HCT116 (cell line): ENCODE results near the gene TPH2. TPM values are rescaled to one million over a fixed set of nuclear protein-coding genes. Genes with fewer than 3 reads are reported as not detected.

Experiments used
- ATAC-seq: fragments of 200-7000 bp; cut with Tn5 transposase; 2 replicates; pipeline ENCODE4 v1.9.1; 2020; ENCODE audit warnings: mild to moderate bottlenecking, moderate library complexity
- BruUV-seq: library from RNA; stranded (reverse); fragments of 400-500 nt; replicated peaks from 2 replicates; lab custom pipeline; 2021; lab: Mats Ljungman, UMichigan
- CTCF ChIA-PET: fragments of 300-600 bp; sonication (Branson Sonifier 250); formaldehyde crosslinking; loops from one replicate; lab custom pipeline; 2021; ENCODE audit warnings: antibody characterized with exemption; lab: Charles Lee
- POLR2A ChIA-PET: fragments of 300-600, 350-600 bp; sonication (Branson Sonifier 250); formaldehyde crosslinking; loops from one replicate; lab custom pipeline; 2021; ENCODE audit warnings: antibody characterized with exemption; lab: Charles Lee
- RAD21 ChIA-PET, 2 experiments: fragments of 300-600 bp; sonication (Branson Sonifier 250); formaldehyde crosslinking; loops; one replicate each; lab custom pipeline; 2023; ENCODE audit warnings: low total read pairs in 2 of 2; ENCODE audit not compliant: uncharacterized antibody in 2 of 2, unreplicated experiment in 2 of 2, low non-redundant PET in 1 of 2; lab: Charles Lee
- DNase-seq: peaks from one replicate; pipeline ENCODE4 v3.0.0-alpha.2; 2010; ENCODE audit warnings: low read depth, low spot score
- H2AFZ ChIP-seq: fragments of 200-600 bp; shearing (Covaris generic), sonication (generic); 2 replicates; pipeline ENCODE4 v1.6.1; 2017; ENCODE audit warnings: low read depth, mixed run types, mixed read lengths, antibody characterized with exemption, low read length; ENCODE audit not compliant: poor library complexity, severe bottlenecking
- H3K27ac ChIP-seq: 2 replicates; pipeline ENCODE4 v1.5.1; 2012; ENCODE audit warnings: low read depth, low read length
- H3K27me3 ChIP-seq: fragments of 200-600 bp; sonication (generic); 2 replicates; pipeline ENCODE4 v1.6.1; 2016; ENCODE audit warnings: mixed run types, low read length, mixed read lengths; ENCODE audit not compliant: insufficient read depth
- H3K36me3 ChIP-seq, 2 experiments: fragments of 200-500 bp in 1 of 2; fragments of 200-600 bp in 1 of 2; sonication (Bioruptor generic) in 1 of 2; sonication (generic) in 1 of 2; 2 replicates each; pipeline versions ENCODE4 v1.5.1 to v1.6.1; 2014 to 2016; ENCODE audit warnings: low read length in 2 of 2, inconsistent platforms in 1 of 2, mixed read lengths in 1 of 2, mixed run types in 1 of 2; ENCODE audit not compliant: insufficient read depth in 2 of 2, control insufficient read depth in 1 of 2
- H3K4me1 ChIP-seq, 2 experiments: fragments of 200-600 bp in 1 of 2; sonication (generic) in 1 of 2; 2 replicates each; pipeline versions ENCODE4 v1.5.1 to v1.6.1; 2012 to 2017; ENCODE audit warnings: low read length in 2 of 2, inconsistent platforms in 1 of 2, mild to moderate bottlenecking in 1 of 2, mixed read lengths in 1 of 2, mixed run types in 1 of 2, moderate library complexity in 1 of 2; ENCODE audit not compliant: insufficient read depth in 2 of 2, control insufficient read depth in 1 of 2
- H3K4me2 ChIP-seq: fragments of 200-600 bp; sonication (generic); 2 replicates; pipeline ENCODE4 v1.6.1; 2017; ENCODE audit warnings: mixed run types, low read length, mixed read lengths
- H3K4me3 ChIP-seq, 2 experiments: fragments of 200-600 bp in 1 of 2; sonication (generic) in 1 of 2; replicated peaks in 1 of 2; 2 replicates each; pipeline ENCODE4 v1.5.1; 2011 to 2016; ENCODE audit warnings: low read length in 2 of 2, control low read depth in 1 of 2, low read depth in 1 of 2, mild to moderate bottlenecking in 1 of 2, mixed read lengths in 1 of 2, mixed run types in 1 of 2
- H3K79me2 ChIP-seq: fragments of 200-600 bp; sonication (generic); 2 replicates; pipeline ENCODE4 v1.6.1; 2017; ENCODE audit warnings: mild to moderate bottlenecking, mixed run types, low read length, moderate library complexity, mixed read lengths; ENCODE audit not compliant: insufficient read depth
- H3K9ac ChIP-seq: fragments of 200-600 bp; sonication (generic); 2 replicates; pipeline ENCODE4 v1.6.1; 2016; ENCODE audit warnings: low read length, mixed read lengths
- H3K9me2 ChIP-seq: fragments of 200-600 bp; sonication (generic), shearing (Covaris generic); 2 replicates; pipeline ENCODE4 v1.6.1; 2017; ENCODE audit warnings: mixed run types, mild to moderate bottlenecking, moderate library complexity; ENCODE audit not compliant: insufficient read depth
- H3K9me3 ChIP-seq, 2 experiments: fragments of 200-500 bp in 1 of 2; fragments of 200-600 bp in 1 of 2; sonication (Bioruptor generic) in 1 of 2; sonication (generic) in 1 of 2; 2 replicates each; pipeline ENCODE4 v1.6.1; 2014 to 2017; ENCODE audit warnings: low read length in 2 of 2, mixed read lengths in 2 of 2, inconsistent platforms in 1 of 2, low read depth in 1 of 2, mild to moderate bottlenecking in 1 of 2, mixed run types in 1 of 2, moderate library complexity in 1 of 2; ENCODE audit not compliant: control insufficient read depth in 1 of 2, insufficient read depth in 1 of 2
- H4K20me1 ChIP-seq: fragments of 200-600 bp; sonication (generic), shearing (Covaris generic); 2 replicates; pipeline ENCODE4 v1.6.1; 2017; ENCODE audit warnings: mixed run types, mild to moderate bottlenecking, moderate library complexity; ENCODE audit not compliant: insufficient read depth
- ATF3 ChIP-seq: IDR thresholded peaks from 2 replicates; pipeline ENCODE4 v1.6.1; 2012
- CBX3 ChIP-seq: IDR thresholded peaks from 2 replicates; pipeline ENCODE4 v1.6.1; 2012; ENCODE audit warnings: low read depth
- CEBPB ChIP-seq: IDR thresholded peaks from 2 replicates; pipeline ENCODE4 v1.6.1; 2012; ENCODE audit warnings: low read depth
- CTCF ChIP-seq, 3 experiments: fragments of 200-600 bp in 1 of 3; sonication (generic) in 1 of 3; IDR thresholded peaks in 2 of 3; conservative IDR thresholded peaks in 1 of 3; 2 replicates each; pipeline ENCODE4 v1.5.1; 2012 to 2017; ENCODE audit warnings: low read depth in 2 of 3, low read length in 2 of 3, antibody characterized with exemption in 1 of 3, borderline replicate concordance in 1 of 3, control low read depth in 1 of 3, mild to moderate bottlenecking in 1 of 3, mixed read lengths in 1 of 3, mixed run types in 1 of 3, moderate library complexity in 1 of 3; ENCODE audit not compliant: insufficient read depth in 1 of 3
- EGR1 ChIP-seq: IDR thresholded peaks from 2 replicates; pipeline ENCODE4 v1.6.1; 2012; ENCODE audit warnings: low read depth
- ELF1 ChIP-seq: IDR thresholded peaks from 2 replicates; pipeline ENCODE4 v1.6.1; 2012; ENCODE audit warnings: low read depth, borderline replicate concordance
- EZH2 ChIP-seq: fragments of 200-600 bp; sonication (generic); IDR thresholded peaks from 2 replicates; pipeline ENCODE4 v1.6.1; 2017; ENCODE audit warnings: antibody characterized with exemption, mixed run types
- JUND ChIP-seq: IDR thresholded peaks from 2 replicates; pipeline ENCODE4 v1.6.1; 2012
- MAX ChIP-seq: IDR thresholded peaks from 2 replicates; pipeline ENCODE4 v1.6.1; 2012
- POLR2A ChIP-seq: IDR thresholded peaks from 2 replicates; pipeline ENCODE4 v1.7.0; 2011; ENCODE audit warnings: borderline replicate concordance; ENCODE audit not compliant: insufficient read depth, insufficient read length; ENCODE audit errors: extremely low read depth
- RAD21 ChIP-seq: IDR thresholded peaks from 2 replicates; pipeline ENCODE4 v1.6.1; 2012; ENCODE audit warnings: low read depth, mild to moderate bottlenecking
- SP1 ChIP-seq: IDR thresholded peaks from 2 replicates; pipeline ENCODE4 v1.6.1; 2012; ENCODE audit warnings: low read depth
- TCF7L2 ChIP-seq: IDR thresholded peaks from 2 replicates; pipeline ENCODE4 v1.7.0; 2011; ENCODE audit warnings: borderline replicate concordance, inconsistent platforms; ENCODE audit not compliant: insufficient read depth, insufficient read length; ENCODE audit errors: extremely low read depth
- YY1 ChIP-seq: IDR thresholded peaks from 2 replicates; pipeline ENCODE4 v1.6.1; 2011; ENCODE audit warnings: low read length, low read depth, moderate library complexity, mild to moderate bottlenecking; ENCODE audit not compliant: insufficient replicate concordance; ENCODE audit errors: extremely low read depth
- ZFX ChIP-seq: fragments of 450-650 bp; IDR thresholded peaks from 2 replicates; pipeline ENCODE4 v1.6.1; 2017
- intact Hi-C: fragments of 100-400 bp; cut with micrococcal nuclease; formaldehyde crosslinking; loops from 2 replicates; pipeline ENCODE4 v1.10.0; 2022
- total RNA-seq: library from RNA; stranded (reverse); gene quantifications from one replicate; pipeline ENCODE4 v1.2.1, GENCODE V29; 2021; ENCODE audit not compliant: unreplicated experiment

Gene TPH2
- total RNA-seq, 1 experiment from 2014 or later = not detected

GRCh38 chr12:71935594-71935993, 3.1 kb upstream of the TPH2 start:
- ChIA-PET POLR2A (no interaction called here), CTCF (no interaction called here), RAD21 (no interaction called here)
- H3K27me3 ChIP-seq = peaks cover 16% of the 10 kb centered on the region
- H3K4me1 ChIP-seq = no peaks in the 10 kb centered on the region
- no peaks in the 10 kb centered on the region for H3K79me2 ChIP-seq
- no peaks in the 10 kb centered on the region for H3K9me3 ChIP-seq
- H2AFZ ChIP-seq = no peak overlapping the region
- intact Hi-C loops = no loop called here
- no peaks in the 10 kb centered on the region for H3K36me3 ChIP-seq
- H4K20me1 ChIP-seq = no peaks in the 10 kb centered on the region
- no TSS peak for BruUV-seq
- H3K4me3 ChIP-seq = no peak overlapping the region
- no peak overlapping the region for H3K4me2 ChIP-seq
- TF ChIP-seq SP1 (no peak), ZFX (no peak), POLR2A (no peak), EGR1 (no peak), MAX (no peak), ATF3 (no peak), CEBPB (no peak), ELF1 (no peak), JUND (no peak), EZH2 (no peak), TCF7L2 (no peak), CTCF (IDR thresholded peaks at IDR 0.05 in 2 of 3, conservative IDR thresholded peaks at IDR 0.05 in 1 of 3; ENCODE audit: borderline replicate concordance in 1 of 3, insufficient read depth in 1 of 3, low read depth in 2 of 3, low read length in 2 of 3) (no peak), YY1 (no peak), RAD21 (no peak), CBX3 (no peak)
- no peak overlapping the region for H3K9ac ChIP-seq
- H3K27ac ChIP-seq = no peak overlapping the region
- no peaks in the 10 kb centered on the region for H3K9me2 ChIP-seq
- ATAC-seq (no peak), DNase-seq (no peak)
